ENCODE data around the gene WDR87.

DNA sequence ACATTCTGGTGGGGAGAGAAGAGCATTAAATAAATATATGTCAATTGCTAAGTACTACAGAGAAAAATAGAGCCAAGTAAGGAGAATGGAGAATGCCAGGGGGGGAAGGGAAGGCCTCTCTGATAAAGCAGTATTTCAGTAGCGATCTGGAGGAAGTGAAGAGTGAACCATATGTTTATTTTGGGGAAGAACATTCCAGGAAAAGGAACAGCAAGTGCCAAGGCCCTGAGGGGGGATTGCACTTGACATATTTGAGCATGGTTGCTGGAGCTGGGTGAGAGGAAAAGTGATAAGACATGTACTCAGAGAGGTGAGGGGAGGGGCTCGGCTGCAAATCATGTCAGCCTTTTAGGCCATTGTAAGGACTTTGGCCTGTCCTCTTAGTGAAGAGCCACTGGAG, 30.4 kb downstream of the WDR87 start:
- TF ChIP-seq POLR2A (IDR thresholded peaks at IDR 0.05; ENCODE audit: low read depth, low read length) (no peak), GATA2 (IDR thresholded peaks at IDR 0.05; ENCODE audit: insufficient read depth, insufficient read length, low read depth, low read length) (no peak), EZH2 (IDR thresholded peaks at IDR 0.05; ENCODE audit: borderline replicate concordance, low read depth, low read length, severe bottlenecking) (no peak), JUN (IDR thresholded peaks at IDR 0.05; ENCODE audit: borderline replicate concordance, insufficient read depth, insufficient read length, low read depth) (no peak), POLR2AphosphoS5 (IDR thresholded peaks at IDR 0.05; ENCODE audit: insufficient read depth, low read depth, low read length) (no peak), FOS (IDR thresholded peaks at IDR 0.05; ENCODE audit: borderline replicate concordance, insufficient read depth, low read length) (no peak), MYC (IDR thresholded peaks at IDR 0.05; ENCODE audit: low read depth, low read length) (no peak)
- TF ChIP-seq, protein P1, sequence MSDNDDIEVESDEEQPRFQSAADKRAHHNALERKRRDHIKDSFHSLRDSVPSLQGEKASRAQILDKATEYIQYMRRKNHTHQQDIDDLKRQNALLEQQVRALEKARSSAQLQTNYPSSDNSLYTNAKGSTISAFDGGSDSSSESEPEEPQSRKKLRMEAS (IDR thresholded peaks at IDR 0.05; ENCODE audit: insufficient read depth, insufficient read length) = no peak
- TF ChIP-seq, protein P2, sequence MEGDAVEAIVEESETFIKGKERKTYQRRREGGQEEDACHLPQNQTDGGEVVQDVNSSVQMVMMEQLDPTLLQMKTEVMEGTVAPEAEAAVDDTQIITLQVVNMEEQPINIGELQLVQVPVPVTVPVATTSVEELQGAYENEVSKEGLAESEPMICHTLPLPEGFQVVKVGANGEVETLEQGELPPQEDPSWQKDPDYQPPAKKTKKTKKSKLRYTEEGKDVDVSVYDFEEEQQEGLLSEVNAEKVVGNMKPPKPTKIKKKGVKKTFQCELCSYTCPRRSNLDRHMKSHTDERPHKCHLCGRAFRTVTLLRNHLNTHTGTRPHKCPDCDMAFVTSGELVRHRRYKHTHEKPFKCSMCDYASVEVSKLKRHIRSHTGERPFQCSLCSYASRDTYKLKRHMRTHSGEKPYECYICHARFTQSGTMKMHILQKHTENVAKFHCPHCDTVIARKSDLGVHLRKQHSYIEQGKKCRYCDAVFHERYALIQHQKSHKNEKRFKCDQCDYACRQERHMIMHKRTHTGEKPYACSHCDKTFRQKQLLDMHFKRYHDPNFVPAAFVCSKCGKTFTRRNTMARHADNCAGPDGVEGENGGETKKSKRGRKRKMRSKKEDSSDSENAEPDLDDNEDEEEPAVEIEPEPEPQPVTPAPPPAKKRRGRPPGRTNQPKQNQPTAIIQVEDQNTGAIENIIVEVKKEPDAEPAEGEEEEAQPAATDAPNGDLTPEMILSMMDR (IDR thresholded peaks at IDR 0.05; ENCODE audit: extremely low read depth in 1 of 2, insufficient read depth in 1 of 2, low read depth in 1 of 2, low read length in 2 of 2) = no peak

Measured in endothelial cell of umbilical vein (primary cell).